SIG-M5 (cell line): Measurements from ENCODE around the gene RRP8.

Experiments used
- DNase-seq: peaks from one replicate; lab custom pipeline; 2025; lab: John Stamatoyannopoulos, UW

RRP8 gene

DNA sequence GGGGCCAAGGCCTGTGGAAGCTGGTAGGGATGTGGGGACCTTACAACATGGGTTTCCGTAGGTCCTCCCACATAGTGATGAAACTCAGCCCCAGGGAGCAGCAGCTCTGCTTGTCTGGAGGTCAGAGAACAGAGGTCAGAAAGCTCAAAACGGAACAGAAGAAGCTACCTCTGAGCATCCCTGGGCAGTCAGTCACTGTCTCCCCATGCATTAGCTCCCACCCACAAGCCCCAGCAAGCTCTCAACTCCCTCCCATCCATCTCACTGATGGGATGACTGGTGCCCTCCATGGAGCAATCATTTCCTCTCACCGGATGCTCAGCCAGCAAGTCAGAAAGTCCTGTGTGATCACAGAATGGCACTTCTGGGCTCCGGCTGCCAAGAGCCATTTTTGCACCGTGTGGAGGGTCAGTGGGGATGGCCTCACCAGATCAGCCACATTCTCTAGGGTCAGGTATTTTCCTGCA lies 13.9 kb upstream of the RRP8 start:
- DNase-seq, result peak; percentile 8

GRCh38 chr11:6616596-6617250 lies 13.3 kb upstream of the RRP8 start:
- DNase-seq, result no peak

DNA sequence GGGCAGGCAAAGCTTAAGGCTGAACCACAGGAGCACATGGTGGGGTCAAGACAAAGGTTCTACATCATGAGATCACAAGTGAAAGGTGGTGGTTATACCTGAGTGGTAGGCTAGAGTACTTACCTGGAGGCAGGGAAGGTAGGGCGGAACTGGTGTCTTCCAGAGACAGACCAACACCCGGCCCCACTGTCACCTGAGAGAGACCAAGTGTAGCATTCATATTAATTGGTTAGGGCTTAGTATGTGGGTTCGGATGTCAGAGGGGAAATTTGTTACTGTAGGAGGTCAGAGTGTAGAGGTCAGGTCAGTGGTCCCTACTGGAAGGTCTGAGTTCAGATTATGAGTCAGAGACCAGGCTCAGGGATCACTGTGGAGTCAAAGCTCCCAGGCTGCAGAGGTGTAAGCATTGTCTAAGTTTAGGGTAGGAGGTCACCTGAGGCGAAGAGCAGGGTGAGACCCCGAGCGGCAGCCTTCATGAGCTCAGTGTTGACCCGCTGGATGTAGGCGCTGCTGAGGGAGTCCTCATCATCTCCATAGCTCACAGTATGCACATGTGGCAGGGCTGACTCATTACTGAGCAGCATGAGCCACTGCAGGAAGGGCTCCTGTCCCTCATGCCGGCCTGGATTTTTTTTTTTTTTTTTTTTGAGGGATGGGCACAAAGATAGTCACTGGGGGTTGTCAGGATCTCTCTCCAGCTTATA lies 12.6 kb upstream of the RRP8 start:
- no peak for DNase-seq

- no peak for DNase-seq
These were observed 11.6 kb upstream of the RRP8 start for GRCh38 chr11:6615046-6615445.

DNA sequence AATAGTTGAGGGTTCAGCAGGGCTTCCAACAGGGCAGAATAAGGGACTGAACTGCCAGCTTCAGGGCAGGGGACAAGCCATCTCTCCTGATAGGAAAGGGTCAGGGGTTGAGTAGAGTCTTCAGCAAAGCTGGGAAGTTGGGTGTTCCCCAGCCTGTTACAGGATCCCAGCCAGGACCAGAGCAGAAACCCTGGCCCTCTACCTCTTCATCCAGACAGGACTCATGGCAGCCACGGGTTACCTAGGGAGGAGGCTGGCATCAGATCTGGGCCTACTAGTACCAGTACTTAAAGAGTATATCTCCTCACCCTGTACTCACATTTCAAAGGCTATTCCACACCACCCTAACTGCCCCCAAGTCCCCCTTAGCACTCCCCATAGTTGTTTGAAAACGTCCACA lies 11.0 kb upstream of the RRP8 start:
- DNase-seq, result no peak

DNA sequence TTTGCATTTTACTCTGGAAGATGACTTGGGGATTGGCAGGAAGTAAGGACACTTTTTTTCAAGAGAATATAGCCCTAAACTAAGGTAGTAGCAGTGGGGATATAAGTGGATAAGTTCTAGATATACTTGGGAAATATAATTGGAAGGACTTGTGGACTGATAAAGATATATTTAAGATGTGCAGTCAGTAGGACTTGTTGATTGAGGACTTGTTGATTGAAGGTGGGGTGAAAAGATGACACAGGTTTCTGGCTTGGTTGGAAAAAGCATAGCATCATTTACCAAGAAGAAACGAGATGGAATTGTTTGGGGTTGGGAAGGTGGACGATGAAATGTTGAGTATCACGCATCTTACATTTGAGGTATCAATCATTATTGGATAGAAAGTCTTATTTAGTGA lies 10.1 kb upstream of the RRP8 start:
- DNase-seq, result no peak

DNA sequence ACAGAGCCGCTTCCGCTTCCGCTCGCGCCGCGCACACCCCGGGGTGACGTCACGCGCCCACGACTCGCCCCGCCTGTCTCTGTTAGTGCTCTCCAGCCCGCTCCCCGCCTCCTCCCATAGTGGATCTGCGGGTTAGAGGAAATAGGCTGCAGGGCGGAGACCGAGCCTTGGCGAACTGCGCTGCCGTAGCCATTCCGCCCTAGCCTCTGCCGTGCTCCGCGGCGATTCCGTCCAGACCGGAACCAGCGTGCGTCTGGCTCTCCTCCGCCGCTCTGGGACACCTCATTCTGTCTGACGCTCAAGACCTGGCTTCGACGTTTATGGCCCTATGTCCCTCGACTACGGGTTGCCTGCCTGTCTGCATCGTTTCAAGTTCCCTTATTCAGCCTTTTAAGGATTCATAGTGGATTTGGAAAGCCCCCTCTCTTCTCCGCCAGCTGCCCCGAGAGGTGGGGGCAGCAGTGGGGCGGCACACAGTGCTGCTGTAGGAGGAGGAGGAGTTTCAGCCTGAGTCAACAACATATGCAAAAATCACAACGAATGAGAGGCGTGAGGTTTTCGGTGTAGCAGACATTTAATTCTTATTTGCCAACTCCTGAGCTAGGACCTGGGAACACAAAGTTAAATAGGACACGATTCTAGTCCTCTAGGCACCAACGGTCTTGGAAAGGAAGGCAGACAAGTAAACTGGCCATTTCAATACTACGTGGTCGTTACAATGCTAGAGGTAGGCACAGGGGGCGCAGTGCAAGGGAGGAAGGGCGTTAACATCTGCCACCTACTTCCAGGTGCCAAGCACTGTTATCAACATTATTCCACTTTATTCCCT lies 9.0 kb upstream of the RRP8 start, which contains the start of gene TAF10:
Gene TAF10, minus strand, starts transcription at position 4 of the 829 bp plus-strand sequence. CDS start 27 bp downstream, outside the sequence.
- DNase-seq, result peak; percentile 48

DNA sequence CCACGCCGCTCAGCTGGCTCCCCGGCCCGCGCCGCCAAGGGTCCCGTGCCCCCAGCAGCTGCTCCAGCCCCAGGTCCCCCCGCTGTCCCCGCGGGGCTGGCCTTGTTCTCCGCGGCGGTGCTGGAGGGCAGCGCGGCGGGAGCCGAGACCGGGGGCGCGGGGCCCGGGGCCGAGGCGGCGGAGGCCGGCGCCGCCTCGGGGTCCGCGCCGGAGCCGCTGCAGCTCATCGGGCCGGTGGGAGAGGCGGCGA lies 8.5 kb upstream of the RRP8 start:
- no peak for DNase-seq

GRCh38 chr11:6611092-6611962 lies 7.9 kb upstream of the RRP8 start:
- DNase-seq, result no peak

DNA sequence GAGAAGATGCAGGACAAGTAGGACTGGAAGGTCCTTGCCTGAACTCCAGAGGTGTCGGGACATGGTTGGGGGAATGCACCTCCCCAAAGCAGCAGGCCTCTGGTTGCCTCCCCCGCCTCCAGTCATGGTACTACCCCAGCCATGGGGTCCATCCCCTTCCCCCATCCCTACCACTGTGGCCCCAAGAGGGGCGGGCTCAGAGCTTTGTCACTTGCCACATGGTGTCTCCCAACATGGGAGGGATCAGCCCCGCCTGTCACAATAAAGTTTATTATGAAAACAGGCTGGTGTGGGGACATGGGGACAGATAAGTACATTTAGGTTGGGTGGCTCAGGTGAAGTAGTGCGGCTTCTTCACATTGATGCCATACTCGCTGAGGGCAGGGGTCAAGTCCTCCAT lies 7.2 kb upstream of the RRP8 start:
- no peak for DNase-seq

- DNase-seq, result no peak
These were observed 6.1 kb upstream of the RRP8 start for GRCh38 chr11:6609502-6610015.

DNA sequence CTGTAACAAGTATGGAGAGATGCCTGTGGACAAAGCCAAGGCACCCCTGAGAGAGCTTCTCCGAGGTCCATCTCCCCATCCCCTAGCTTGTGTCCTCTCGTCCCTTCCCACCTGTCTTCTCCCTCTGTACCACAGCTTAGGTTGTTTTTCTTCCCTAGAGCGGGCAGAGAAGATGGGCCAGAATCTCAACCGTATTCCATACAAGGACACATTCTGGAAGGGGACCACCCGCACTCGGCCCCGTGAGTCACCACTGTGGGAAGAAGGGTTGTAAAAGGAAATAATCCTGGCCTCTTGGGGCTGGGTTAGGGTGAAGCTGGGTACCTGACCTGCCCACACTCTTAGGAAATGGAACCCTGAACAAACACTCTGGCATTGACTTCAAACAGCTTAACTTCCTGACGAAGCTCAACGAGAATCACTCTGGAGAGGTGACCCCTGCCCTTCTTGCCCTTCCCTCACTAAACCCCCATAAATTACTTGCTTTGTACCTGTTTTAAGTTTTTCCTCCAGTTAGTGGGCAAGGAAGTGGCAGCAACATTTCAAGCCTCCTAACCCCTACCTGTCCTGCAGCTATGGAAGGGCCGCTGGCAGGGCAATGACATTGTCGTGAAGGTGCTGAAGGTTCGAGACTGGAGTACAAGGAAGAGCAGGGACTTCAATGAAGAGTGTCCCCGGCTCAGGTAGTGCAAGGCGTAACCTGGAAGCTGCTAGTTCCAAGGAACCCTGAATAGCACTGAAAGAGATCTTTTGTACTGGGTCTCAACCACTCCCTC lies 5.5 kb upstream of the RRP8 start:
- DNase-seq, result no peak

DNA sequence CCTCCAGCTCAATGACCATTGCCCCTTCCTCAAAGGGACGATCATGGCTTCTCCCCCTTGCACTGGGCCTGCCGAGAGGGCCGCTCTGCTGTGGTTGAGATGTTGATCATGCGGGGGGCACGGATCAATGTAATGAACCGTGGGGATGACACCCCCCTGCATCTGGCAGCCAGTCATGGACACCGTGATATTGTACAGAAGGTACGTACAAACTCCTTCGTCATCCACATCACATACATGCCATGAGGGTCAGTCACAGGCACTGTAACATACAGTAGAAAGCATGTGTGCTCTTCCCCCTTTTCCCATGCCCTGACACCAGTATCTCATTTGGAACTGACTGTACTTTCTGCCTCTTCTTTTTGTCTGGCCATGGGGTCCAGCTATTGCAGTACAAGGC lies 4.6 kb upstream of the RRP8 start:
- no peak for DNase-seq

GRCh38 chr11:6607190-6607795 lies 3.9 kb upstream of the RRP8 start:
- DNase-seq, result no peak

DNA sequence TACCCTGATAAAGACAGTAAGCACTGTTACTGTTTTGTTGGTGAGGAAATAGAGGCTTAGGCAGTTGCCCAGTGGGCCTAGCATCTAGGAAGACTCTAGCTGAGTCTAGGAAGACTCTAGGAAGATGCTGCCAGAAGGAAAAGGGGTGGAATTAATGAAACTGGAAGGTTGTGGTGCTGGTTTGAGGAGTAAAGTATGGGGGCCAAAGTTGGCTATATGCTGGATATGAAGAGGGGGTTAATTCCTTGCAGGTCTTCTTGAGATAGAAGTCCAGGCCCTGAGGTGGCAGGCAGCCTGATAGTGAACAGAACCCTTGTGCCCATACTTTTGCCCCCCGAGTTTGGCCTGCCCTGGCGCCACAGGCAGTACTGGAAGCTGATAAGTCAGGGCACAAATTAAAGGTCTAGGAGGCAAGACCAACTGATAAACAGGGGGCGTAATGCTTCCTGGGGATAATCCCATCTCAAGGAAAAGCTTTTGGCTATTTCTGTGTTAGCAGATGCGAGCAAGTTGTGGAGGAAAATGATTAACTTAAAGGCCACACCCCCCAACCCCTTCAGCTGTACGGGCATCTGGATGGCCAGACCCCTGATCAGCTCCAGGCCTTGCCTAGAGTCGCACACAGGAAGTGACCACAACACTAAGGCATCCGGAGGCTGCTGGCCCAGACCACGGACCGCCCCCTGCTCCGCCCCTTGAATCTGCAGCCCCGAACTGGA lies 3.2 kb upstream of the RRP8 start:
- peak; percentile 3 for DNase-seq

DNA sequence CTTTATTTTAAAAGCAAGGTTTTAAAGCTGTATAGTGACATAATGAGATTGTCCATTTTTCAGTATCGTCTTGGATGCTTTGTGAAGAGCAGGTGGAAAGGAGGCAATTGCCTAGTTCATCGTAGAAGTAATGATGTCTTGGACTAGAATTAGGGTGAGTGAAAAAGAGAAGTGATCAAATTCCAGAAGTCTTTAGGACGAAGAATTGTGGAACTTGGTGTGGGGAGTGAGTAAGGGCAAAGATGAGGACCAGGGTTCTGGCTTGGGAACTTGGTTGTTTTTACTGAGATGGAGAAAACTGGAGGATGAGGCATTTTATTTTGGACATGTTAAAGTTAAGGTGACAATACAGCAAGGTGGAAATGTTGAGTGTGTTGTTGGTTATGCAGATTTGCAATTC lies 1.4 kb upstream of the RRP8 start:
- no peak for DNase-seq

GRCh38 chr11:6604081-6604626 lies 738 bp upstream of the RRP8 start:
- DNase-seq, result no peak

- no peak for DNase-seq
These were observed 1.1 kb downstream of the RRP8 start for GRCh38 chr11:6602096-6602940.

GRCh38 chr11:6601041-6601461 lies 2.4 kb downstream of the RRP8 start:
- no peak for DNase-seq
